ENCODE results near the gene RIBC2.
"Not testable (repeated sequence)": the region's sequence is repeated elsewhere in the genome, so short reads cannot be mapped to it uniquely, and the experiment has no call there.

RIBC2 gene

GRCh38 chr22:45450101-45450785 lies 36.8 kb downstream of the RIBC2 start:
- no peak for DNase-seq (ENCODE audit: low spot score)

GRCh38 chr22:45450921-45451651 lies 37.6 kb downstream of the RIBC2 start:
- no peak for DNase-seq (ENCODE audit: low spot score)

GRCh38 chr22:45451972-45452371 lies 38.5 kb downstream of the RIBC2 start:
- DNase-seq (ENCODE audit: low spot score) = no peak

GRCh38 chr22:45452565-45453379 lies 39.3 kb downstream of the RIBC2 start:
- no peak for DNase-seq (ENCODE audit: low spot score)

GRCh38 chr22:45453764-45454163 lies 40.3 kb downstream of the RIBC2 start:
- DNase-seq (ENCODE audit: low spot score) = no peak

GRCh38 chr22:45454275-45454674 lies 40.8 kb downstream of the RIBC2 start:
- DNase-seq (ENCODE audit: low spot score) = no peak

- DNase-seq (ENCODE audit: low spot score) = no peak
These were observed 41.7 kb downstream of the RIBC2 start for GRCh38 chr22:45455212-45455611.

GRCh38 chr22:45455621-45456020 lies 42.1 kb downstream of the RIBC2 start:
- DNase-seq (ENCODE audit: low spot score) = no peak

- DNase-seq (ENCODE audit: low spot score) = no peak
These were observed 43.3 kb downstream of the RIBC2 start for GRCh38 chr22:45456811-45457210.

GRCh38 chr22:45458532-45458931 lies 45.0 kb downstream of the RIBC2 start:
- DNase-seq (ENCODE audit: low spot score) = no peak

- DNase-seq (ENCODE audit: low spot score) = no peak
These were observed 45.7 kb downstream of the RIBC2 start for GRCh38 chr22:45459235-45459634.

GRCh38 chr22:45460288-45461109 lies 47.0 kb downstream of the RIBC2 start:
- no peak for DNase-seq (ENCODE audit: low spot score)

GRCh38 chr22:45462034-45462655 lies 48.7 kb downstream of the RIBC2 start:
- DNase-seq (ENCODE audit: low spot score) = no peak

- DNase-seq (ENCODE audit: low spot score) = not testable (repeated sequence)
These were observed 50.2 kb downstream of the RIBC2 start for GRCh38 chr22:45463691-45464090.

GRCh38 chr22:45465633-45466032 lies 52.1 kb downstream of the RIBC2 start:
- DNase-seq (ENCODE audit: low spot score) = no peak

- DNase-seq (ENCODE audit: low spot score) = no peak
These were observed 55.4 kb downstream of the RIBC2 start for GRCh38 chr22:45468872-45469271.

GRCh38 chr22:45469281-45470073 lies 56.0 kb downstream of the RIBC2 start:
- no peak for DNase-seq (ENCODE audit: low spot score)

- no peak for DNase-seq (ENCODE audit: low spot score)
These were observed 57.4 kb downstream of the RIBC2 start for GRCh38 chr22:45470871-45471270.

GRCh38 chr22:45472426-45472825 lies 58.9 kb downstream of the RIBC2 start:
- no peak for DNase-seq (ENCODE audit: low spot score)

- no peak for DNase-seq (ENCODE audit: low spot score)
These were observed 60.2 kb downstream of the RIBC2 start for GRCh38 chr22:45473626-45474237.

Measured in HuH-7.5 (cell line).